NCI-H146 (cell line): ENCODE data around the gene FATE1.

ENCODE experiments used
- DNase-seq: peaks from one replicate; lab custom pipeline; 2025; lab: John Stamatoyannopoulos, UW

FATE1 gene

GRCh38 chrX:151743651-151744470 lies 28.0 kb downstream of the FATE1 start:
- DNase-seq, result no peak

DNA sequence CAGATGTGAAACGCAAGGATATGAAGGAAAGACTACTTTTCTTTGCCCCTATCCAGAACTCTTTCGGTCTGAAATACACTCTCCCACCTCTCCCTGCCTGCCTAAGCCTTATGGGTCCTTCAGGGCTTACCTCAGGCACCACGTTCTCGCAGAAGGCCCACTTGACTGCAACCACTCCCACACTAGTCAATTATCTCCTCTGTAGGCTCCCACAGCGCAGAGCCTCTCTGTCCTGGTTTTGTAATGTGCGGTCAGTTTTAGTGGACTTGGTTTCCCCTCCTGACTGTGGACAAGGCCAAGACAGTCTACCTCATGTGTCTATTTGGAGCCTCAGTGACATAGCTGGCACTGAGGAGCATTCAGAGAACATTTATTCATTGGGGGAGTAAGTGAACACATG lies 29.8 kb downstream of the FATE1 start:
- DNase-seq, result no peak

- DNase-seq, result no peak
These were observed 30.7 kb downstream of the FATE1 start for GRCh38 chrX:151746502-151746901.

DNA sequence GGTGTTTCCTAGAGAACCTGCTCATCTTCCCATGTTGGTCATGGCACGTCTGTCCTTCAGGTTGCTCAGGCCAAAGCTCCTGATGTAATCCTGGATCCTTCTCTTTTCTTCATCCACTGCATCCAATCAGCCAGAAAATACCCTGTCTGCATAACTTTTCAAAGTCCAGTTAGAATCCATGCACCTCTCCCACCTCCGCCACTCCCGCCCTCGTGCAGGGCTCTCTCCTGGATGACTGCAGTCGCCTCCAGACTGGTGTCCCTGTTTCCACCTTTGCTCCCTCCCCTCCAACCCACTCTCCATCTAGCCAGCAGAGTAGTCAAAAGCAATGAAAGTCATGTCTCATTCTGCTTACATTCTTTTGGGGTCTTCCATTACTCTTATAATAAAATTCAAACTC lies 34.7 kb downstream of the FATE1 start:
- no peak for DNase-seq

- DNase-seq, result no peak
These were observed 37.0 kb downstream of the FATE1 start for GRCh38 chrX:151752847-151753246.

- DNase-seq, result peak; percentile 9
These were observed 37.6 kb downstream of the FATE1 start for GRCh38 chrX:151753313-151754046.

DNA sequence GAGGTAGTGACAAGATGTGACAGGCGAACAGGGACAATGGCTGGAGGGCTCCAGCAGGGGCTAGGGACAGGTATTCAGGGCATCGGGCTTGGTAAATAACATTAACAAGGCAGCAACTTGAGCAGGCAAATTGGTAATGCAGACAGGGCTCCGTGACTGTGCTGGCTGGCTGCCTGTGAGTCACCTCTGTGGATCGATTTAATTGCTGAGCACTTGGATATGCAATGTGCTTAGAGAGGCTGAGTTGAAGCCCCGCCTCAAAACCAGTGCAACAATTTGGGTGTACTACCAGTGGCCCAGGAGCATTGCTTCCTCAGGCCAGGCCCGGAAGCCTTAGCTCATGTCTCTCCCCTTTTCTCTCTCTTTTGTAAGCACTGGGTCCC lies 38.2 kb downstream of the FATE1 start:
- peak; percentile 2 for DNase-seq

- no peak for DNase-seq
These were observed 38.9 kb downstream of the FATE1 start for GRCh38 chrX:151754641-151755215.

DNA sequence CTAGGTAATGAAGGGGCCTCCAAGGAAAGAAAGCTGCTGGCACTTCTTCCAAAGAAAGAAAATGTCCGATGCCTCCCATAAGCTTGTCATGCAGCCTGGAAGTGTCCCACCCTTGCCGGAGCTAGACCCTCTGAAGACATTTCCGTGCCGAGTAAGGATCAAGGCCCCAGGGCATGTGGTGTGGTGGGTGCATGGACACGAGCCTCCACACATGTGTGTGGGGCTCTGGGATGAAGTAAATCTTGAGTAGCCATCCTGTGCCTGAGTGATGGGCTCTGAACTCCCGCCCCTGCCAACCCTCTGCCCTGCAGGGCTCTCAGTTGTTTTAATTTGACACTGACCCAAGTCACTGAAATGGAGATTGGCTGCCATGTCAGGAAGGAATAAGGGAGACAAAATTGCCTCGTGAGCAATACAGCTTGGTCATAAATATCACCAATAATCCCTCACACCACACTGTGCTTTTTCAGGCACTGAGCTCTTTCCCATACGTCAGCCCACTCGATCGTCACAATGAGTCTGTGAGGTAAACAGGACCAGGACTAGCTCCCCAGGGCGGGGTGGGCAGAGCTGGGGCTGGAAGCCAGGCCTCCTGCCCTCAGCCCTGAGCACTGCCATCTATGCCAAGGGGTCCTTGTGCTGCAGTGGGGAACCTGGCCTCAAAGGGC lies 43.3 kb downstream of the FATE1 start:
- DNase-seq, result no peak

- DNase-seq, result no peak
These were observed 47.0 kb downstream of the FATE1 start for GRCh38 chrX:151762802-151763201.

DNA sequence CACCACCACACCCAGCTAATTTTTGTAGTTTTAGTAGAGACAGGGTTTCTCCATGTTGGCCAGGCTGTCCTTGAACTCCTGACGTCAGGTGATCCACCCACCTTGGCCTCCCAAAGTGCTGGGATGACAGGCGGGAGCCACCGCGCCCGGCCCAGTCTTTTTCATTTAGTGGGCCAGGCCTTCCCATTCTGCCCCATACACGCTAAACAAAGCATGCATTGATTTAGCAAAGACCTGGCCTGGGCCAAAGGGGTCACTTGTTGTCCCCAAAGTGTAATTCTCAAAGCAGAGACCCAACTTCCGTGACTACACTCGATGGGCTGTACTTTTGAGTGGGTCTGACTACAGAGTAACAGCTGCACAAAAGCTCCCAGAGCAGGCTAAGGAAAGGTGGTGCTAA lies 47.9 kb downstream of the FATE1 start:
- no peak for DNase-seq

DNA sequence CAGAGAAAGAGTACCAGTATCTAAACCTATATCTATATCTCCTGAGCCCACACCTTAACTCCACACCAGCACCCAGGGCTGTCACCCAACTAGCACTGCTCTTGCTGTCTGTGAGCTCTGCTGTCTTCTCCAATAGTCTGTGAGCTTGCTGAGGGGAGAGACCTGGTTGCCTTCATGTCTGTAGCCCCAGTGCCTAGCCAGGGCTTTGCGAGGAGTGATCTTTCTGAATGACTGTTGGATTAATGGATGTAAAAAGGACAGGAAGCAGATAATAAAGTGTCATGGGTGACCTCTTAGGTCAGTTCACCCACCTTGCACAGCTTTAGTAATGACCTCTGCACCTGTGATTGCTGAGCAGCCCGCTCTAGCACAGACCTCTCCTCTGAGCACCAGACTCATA lies 49.2 kb downstream of the FATE1 start:
- no peak for DNase-seq

DNA sequence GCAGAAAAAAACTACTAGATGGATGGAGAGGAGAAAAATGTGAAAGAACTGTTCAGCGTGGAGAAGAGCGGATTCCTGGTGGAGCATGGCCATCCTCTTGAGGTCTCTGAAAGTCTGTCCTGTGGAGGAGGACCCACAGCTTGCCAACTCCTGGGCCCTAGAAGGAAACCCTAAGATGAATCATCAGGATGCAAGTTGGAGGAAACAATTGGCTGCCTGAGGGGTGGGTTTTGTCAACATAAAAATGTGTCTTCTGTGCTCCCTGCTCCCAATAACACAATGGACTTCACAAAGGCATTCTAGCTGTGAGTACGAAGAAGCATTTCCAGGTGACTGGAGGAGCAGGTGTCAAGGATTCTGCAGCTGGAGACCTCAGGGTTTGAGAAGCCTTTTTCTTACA lies 55.9 kb downstream of the FATE1 start:
- DNase-seq, result no peak
